AG09309 (cell line): ENCODE measurements around the gene TCEANC2.
"Not testable (repeated sequence)": the region's sequence is repeated elsewhere in the genome, so short reads cannot be mapped to it uniquely, and the experiment has no call there.

Experiments used
- DNase-seq: peaks from one replicate; pipeline ENCODE4 v3.0.0-alpha.2; 2010; ENCODE audit warnings: low read depth
- H3K4me3 ChIP-seq: 2 replicates; pipeline ENCODE4 v1.5.1; 2011; ENCODE audit warnings: mild to moderate bottlenecking, low read depth, low read length, moderate library complexity; ENCODE audit not compliant: control insufficient read depth
- TF ChIP-seq, protein P1 (sequence below): IDR thresholded peaks from 2 replicates; pipeline ENCODE4 v1.5.1; 2011; ENCODE audit warnings: mild to moderate bottlenecking, low read depth, low read length, inconsistent platforms; ENCODE audit not compliant: insufficient read depth, control insufficient read depth; ENCODE audit errors: missing control alignments

Gene TCEANC2

DNA sequence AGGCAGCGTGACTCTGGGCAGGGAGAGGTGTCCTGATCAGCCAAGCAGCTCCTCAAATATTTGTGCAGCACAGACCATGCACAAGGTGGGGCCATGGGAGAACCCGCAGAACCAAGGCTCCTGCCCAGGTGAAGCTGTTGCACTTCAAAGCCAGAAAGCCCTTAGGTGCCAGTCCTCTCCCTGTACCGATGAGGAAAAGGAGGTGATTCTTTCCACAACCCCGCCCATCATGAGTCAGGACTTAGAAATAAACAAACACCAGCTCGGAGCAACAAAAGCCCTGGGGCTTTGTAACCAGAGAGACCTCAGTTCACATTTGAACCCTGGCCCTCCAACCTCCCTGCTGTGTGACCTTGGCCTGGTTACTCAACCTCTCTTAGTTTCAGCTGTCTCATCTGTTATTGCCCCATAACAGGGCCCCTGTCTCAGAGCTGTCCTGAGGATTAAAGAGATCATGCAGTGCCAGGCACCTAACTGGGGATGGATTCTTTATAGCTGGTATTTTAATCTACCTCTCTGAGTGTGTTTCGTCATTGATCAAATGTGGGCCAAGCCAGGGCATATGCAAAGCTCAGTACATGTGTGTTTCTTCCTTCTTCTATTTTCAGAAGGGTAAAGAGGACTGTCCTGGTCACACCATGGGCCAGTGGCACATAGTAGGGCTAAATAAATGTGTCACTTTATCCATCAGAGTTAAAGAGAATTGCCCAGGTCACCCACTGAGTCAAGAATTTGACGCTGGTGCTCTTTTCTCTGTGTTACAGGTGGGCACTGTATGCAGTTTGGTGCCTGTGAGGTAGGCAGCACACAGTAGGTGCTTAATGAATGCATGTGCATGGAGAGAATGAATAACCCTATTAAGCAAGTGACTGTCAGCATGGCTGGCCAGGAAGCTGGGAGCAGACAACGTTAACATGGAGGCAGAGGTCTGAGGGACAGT lies 36.8 kb upstream of the TCEANC2 start:
- TF ChIP-seq, protein P1, sequence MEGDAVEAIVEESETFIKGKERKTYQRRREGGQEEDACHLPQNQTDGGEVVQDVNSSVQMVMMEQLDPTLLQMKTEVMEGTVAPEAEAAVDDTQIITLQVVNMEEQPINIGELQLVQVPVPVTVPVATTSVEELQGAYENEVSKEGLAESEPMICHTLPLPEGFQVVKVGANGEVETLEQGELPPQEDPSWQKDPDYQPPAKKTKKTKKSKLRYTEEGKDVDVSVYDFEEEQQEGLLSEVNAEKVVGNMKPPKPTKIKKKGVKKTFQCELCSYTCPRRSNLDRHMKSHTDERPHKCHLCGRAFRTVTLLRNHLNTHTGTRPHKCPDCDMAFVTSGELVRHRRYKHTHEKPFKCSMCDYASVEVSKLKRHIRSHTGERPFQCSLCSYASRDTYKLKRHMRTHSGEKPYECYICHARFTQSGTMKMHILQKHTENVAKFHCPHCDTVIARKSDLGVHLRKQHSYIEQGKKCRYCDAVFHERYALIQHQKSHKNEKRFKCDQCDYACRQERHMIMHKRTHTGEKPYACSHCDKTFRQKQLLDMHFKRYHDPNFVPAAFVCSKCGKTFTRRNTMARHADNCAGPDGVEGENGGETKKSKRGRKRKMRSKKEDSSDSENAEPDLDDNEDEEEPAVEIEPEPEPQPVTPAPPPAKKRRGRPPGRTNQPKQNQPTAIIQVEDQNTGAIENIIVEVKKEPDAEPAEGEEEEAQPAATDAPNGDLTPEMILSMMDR: no peak
- H3K4me3 ChIP-seq: no peak overlapping the region
- DNase-seq: no peak

DNA sequence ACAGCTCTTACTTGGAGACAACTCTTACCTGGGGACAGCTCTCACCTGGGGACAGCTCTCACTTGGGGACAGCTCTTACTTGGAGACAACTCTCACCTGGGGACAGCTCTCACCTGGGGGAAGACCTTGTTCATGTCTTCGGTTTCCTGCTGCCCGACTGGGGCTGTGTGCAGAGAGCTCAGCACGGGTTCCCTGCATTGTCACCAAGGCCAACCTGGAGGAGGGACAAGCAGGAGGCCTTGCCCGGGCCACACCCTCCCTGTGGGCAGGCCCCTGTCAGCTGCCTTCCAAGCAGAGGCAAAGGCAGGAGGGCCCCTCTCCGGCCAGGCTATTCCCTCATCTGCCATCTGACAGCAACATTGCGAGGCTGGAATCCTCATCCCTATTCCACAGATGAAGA lies 35.4 kb upstream of the TCEANC2 start, which contains the start of gene LDLRAD1:
LDLRAD1 (minus strand) TSS at position 208 of the 400 bp plus-strand sequence; CDS start at position 134, 74 bp downstream.
- H3K4me3 ChIP-seq: no peak within 1 kb of the TSS
- TF ChIP-seq, protein P1: no peak
- no peak for DNase-seq

DNA sequence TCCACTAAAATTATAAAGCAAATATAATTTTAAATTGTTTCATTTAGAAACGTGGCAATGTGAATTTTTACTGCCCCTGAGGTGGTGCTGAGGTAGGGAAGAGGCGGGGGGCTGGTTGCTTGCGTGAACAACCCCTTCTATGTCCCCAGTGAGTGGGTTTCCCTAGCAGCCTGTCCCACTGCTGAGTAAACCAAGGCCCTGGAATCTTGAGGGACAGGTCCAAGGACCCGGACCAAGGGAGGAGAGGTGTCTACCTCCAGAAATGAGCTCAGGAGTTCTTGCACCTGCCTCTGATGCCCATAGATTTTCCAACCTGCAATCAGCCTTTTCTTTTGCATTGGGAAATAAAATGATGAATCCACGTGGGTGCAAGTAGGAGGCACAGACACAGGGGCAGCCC lies 34.8 kb upstream of the TCEANC2 start:
- no peak overlapping the region for H3K4me3 ChIP-seq
- TF ChIP-seq, protein P1: no peak
- no peak for DNase-seq

DNA sequence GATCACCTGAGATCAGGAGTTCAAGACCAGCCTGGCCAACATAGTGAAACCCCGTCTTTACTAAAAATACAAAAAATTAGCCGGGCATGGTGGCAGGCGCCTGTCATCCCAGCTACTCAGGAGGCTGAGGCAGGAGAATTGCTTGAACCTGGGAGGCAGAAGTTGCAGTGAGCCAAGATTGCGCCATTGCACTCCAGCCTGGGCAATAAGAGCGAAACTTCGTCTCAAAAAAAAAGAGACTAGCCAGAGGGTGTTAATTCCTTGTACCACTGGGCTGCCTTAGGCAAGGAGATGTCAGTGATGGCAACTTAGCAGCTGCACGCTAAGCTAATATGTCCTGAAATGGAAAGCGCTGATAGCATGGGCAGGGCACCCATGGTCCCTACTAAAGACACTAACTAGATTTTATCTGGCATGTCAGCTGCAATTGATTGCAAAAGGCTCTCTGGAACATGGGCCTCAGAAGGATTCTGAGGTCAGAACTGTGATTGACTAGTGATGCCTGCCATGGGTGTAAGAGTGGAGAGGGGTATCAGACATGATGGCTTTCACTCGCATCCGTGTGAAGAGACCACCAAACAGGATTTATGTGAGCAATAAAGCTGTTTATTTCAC lies 33.7 kb upstream of the TCEANC2 start:
- not testable (repeated sequence) for DNase-seq, H3K4me3 ChIP-seq

DNA sequence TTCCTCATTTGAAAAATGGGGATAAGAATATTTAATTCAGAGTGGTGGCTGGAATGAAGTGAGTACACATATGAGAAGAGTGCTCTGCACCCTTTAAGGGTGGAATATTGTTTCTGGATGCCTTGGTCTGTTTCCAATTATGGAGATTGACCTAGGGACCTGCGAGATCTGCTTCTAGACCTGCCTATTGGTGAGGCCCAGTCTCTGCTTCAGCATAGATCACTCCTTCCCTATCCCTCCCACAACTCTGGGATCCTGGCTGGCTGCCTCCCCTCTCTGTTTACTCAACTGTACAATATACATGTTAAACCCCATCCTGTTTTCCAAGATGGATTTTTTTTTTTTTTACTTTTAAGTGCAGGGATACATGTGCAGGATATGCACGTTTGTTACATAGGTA lies 29.1 kb upstream of the TCEANC2 start:
- TF ChIP-seq, protein P1: no peak
- H3K4me3 ChIP-seq: no peak overlapping the region
- no peak for DNase-seq

DNA sequence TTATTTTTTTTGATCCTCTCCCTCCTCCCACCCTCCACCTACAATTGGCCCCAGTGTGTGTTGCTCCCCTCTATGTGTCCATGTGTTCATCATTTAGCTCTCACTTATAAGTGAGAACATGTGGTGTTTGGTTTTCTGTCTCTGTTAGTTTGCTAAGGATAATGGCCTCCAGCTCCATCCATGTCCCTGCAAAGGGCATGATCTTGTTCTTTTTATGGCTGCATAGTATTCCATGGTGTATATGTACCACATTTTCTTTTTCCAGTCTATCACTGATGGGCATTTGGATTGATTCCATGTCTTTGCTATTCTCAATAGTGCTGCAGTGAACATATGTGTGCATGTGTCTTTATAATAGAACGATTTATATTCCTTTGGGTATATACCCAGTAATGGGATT lies 28.6 kb upstream of the TCEANC2 start:
- not testable (repeated sequence) for H3K4me3 ChIP-seq, DNase-seq

DNA sequence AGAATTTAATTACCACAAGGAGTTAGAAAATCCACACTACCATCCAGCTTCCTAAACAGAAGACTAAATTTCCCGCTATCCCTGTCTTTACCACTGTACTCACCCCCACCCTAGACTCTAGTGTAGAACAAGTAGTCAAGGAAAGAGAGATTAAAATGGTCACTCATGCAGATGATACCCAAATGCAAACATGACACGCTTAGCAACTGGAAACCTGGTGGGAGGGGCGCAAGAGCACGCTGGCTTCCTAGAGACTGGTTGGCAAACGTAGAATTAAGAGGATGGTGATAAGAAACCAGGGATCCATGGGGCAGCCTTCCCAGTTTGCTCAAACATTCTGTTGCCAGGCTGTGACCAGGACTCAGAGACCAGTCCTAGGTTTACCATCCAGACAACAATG lies 25.6 kb upstream of the TCEANC2 start:
- H3K4me3 ChIP-seq: no peak overlapping the region
- TF ChIP-seq, protein P1: no peak
- no peak for DNase-seq
